HEK293 (cell line): ENCODE measurements around the gene LY6G6F.

Experiments
- CTCF ChIA-PET: fragments of 350-600 bp; formaldehyde crosslinking; extraction: SDS; loops from one replicate; lab custom pipeline; 2021; ENCODE audit warnings: antibody characterized with exemption; lab: Yijun Ruan, JAX
- POLR2A ChIA-PET: fragments of 300-600 bp; formaldehyde crosslinking; extraction: SDS; loops from one replicate; lab custom pipeline; 2020; ENCODE audit warnings: antibody characterized with exemption, inconsistent platforms; lab: Yijun Ruan, JAX
- H3K27ac ChIP-seq: fragments of 200-500 bp; sonication (Bioruptor generic); 2 replicates; pipeline ENCODE4 v1.5.1; 2014; ENCODE audit warnings: low read depth, low read length, control low read depth, inconsistent platforms; ENCODE audit errors: extremely low read depth
- H3K36me3 ChIP-seq, 2 experiments: fragments of 200-500 bp in 1 of 2; sonication (Bioruptor generic) in 1 of 2; 1 replicate in 1 of 2; 2 replicates in 1 of 2; pipeline ENCODE4 v1.5.1; 2014 to 2017; ENCODE audit warnings: inconsistent platforms in 2 of 2, low read length in 2 of 2; ENCODE audit not compliant: control insufficient read depth in 2 of 2, insufficient read depth in 1 of 2
- H3K4me1 ChIP-seq: fragments of 200-500 bp; sonication (Bioruptor generic); 2 replicates; pipeline ENCODE4 v1.5.1; 2014; ENCODE audit warnings: mild to moderate bottlenecking, low read length, inconsistent platforms; ENCODE audit not compliant: control insufficient read depth, insufficient read depth
- H3K4me3 ChIP-seq: 2 replicates; pipeline ENCODE4 v1.5.1; 2011; ENCODE audit warnings: low read depth, mild to moderate bottlenecking, control low read depth, low read length, moderate library complexity
- H3K9me3 ChIP-seq: fragments of 200-500 bp; sonication (Bioruptor generic); 2 replicates; pipeline ENCODE4 v1.5.1; 2014; ENCODE audit warnings: low read depth, low read length, inconsistent platforms; ENCODE audit not compliant: control insufficient read depth, insufficient read depth
- GFI1B ChIP-seq: fragments of 450-650 bp; formaldehyde crosslinking; IDR thresholded peaks from 2 replicates; pipeline ENCODE4 v1.5.1; 2016; ENCODE audit warnings: missing biosample characterization, missing genetic modification characterization
- GLIS2 ChIP-seq: fragments of 450-650 bp; formaldehyde crosslinking; IDR thresholded peaks from 2 replicates; pipeline ENCODE4 v1.5.1; 2016; ENCODE audit warnings: missing biosample characterization, missing genetic modification characterization
- HIC1 ChIP-seq: fragments of 450-650 bp; formaldehyde crosslinking; IDR thresholded peaks from 2 replicates; pipeline ENCODE4 v1.5.1; 2016; ENCODE audit warnings: missing biosample characterization, missing genetic modification characterization
- OSR2 ChIP-seq: fragments of 450-650 bp; formaldehyde crosslinking; IDR thresholded peaks from 2 replicates; pipeline ENCODE4 v1.5.1; 2016; ENCODE audit warnings: missing biosample characterization, missing genetic modification characterization
- PRDM1 ChIP-seq: fragments of 450-650 bp; formaldehyde crosslinking; IDR thresholded peaks from 2 replicates; pipeline ENCODE4; 2016; ENCODE audit warnings: missing biosample characterization, missing genetic modification characterization
- ZBTB10 ChIP-seq: fragments of 450-650 bp; formaldehyde crosslinking; IDR thresholded peaks from 2 replicates; pipeline ENCODE4 v1.5.1; 2016; ENCODE audit warnings: missing biosample characterization, missing genetic modification characterization
- ZFHX2 ChIP-seq: fragments of 450-650 bp; formaldehyde crosslinking; conservative IDR thresholded peaks from 2 replicates; pipeline ENCODE4 v1.5.1; 2016; ENCODE audit warnings: missing biosample characterization, missing genetic modification characterization
- ZNF114 ChIP-seq: fragments of 450-650 bp; formaldehyde crosslinking; IDR thresholded peaks from 2 replicates; pipeline ENCODE4 v1.5.0; 2017; ENCODE audit warnings: missing biosample characterization, missing genetic modification characterization
- ZNF133 ChIP-seq: fragments of 450-650 bp; formaldehyde crosslinking; IDR thresholded peaks from 2 replicates; pipeline ENCODE4 v1.5.1; 2016; ENCODE audit warnings: missing biosample characterization, missing genetic modification characterization
- ZNF175 ChIP-seq: fragments of 450-650 bp; formaldehyde crosslinking; IDR thresholded peaks from 2 replicates; pipeline ENCODE4 v1.5.1; 2016; ENCODE audit warnings: missing biosample characterization, missing genetic modification characterization
- ZNF19 ChIP-seq: fragments of 450-650 bp; formaldehyde crosslinking; IDR thresholded peaks from 2 replicates; pipeline ENCODE4; 2016; ENCODE audit warnings: missing biosample characterization, missing genetic modification characterization, low read depth
- ZNF24 ChIP-seq: fragments of 450-650 bp; formaldehyde crosslinking; IDR thresholded peaks from 2 replicates; pipeline ENCODE4 v1.5.1; 2016; ENCODE audit warnings: missing biosample characterization, missing genetic modification characterization
- ZNF362 ChIP-seq: fragments of 450-650 bp; formaldehyde crosslinking; IDR thresholded peaks from 2 replicates; pipeline ENCODE4 v1.5.1; 2016; ENCODE audit warnings: missing biosample characterization, missing genetic modification characterization
- ZNF416 ChIP-seq: fragments of 450-650 bp; formaldehyde crosslinking; IDR thresholded peaks from 2 replicates; pipeline ENCODE4 v1.5.1; 2016; ENCODE audit warnings: missing biosample characterization, missing genetic modification characterization
- ZNF544 ChIP-seq: fragments of 450-650 bp; formaldehyde crosslinking; IDR thresholded peaks from 2 replicates; pipeline ENCODE4 v1.5.0; 2017; ENCODE audit warnings: missing biosample characterization, missing genetic modification characterization
- ZXDB ChIP-seq: fragments of 450-650 bp; formaldehyde crosslinking; IDR thresholded peaks from 2 replicates; pipeline ENCODE4 v1.5.1; 2016; ENCODE audit warnings: missing biosample characterization, missing genetic modification characterization
- TF ChIP-seq, protein P1 (sequence below): fragments of 450-650 bp; formaldehyde crosslinking; IDR thresholded peaks from 2 replicates; pipeline ENCODE4 v1.5.1; 2016; ENCODE audit warnings: missing biosample characterization, missing genetic modification characterization

Gene LY6G6F

GRCh38 chr6:31662124-31662723, 44.4 kb upstream of the LY6G6F start:
- ChIA-PET CTCF (interaction anchor here (0.6 to 1.1 kb wide), 3 partner anchors 64 to 199 kb away, joined by 3 to 7 read pairs (median 5); partner anchors contain the start of gene ATP6V1G2), POLR2A (interaction anchor here (0.6 to 7.4 kb wide), 6 partner anchors 9 to 145 kb away, joined by 3 to 180 read pairs (median 9); partner anchors contain the start of genes APOM, BAG6, DDX39B and LSM2)
- Histone ChIP-seq H3K4me3 (no peak overlapping the region), H3K9me3 (no peaks in the 10 kb centered on the region), H3K4me1 (peaks cover 6% of the 10 kb centered on the region; the same call in 1 of the 2 replicates), H3K27ac (no peak overlapping the region), H3K36me3 (peaks cover 3 to 45% of the 10 kb centered on the region in 2 experiments; a peak in 2 of 3 replicates)
- TF ChIP-seq ZBTB10 (no peak), HIC1 (no peak), ZXDB (tag by site-specific recombination) (no peak), OSR2 (tag by site-specific recombination) (0 out of 2 replicates have a peak, but pooled peaks have one; percentile 2), ZFHX2 (tag by site-specific recombination) (no peak), ZNF175 (tag by site-specific recombination) (no peak), ZNF19 (no peak), ZNF544 (tag by site-specific recombination) (no peak), ZNF416 (tag by site-specific recombination) (no peak), GLIS2 (tag by site-specific recombination) (peak; percentile 50)

- ChIA-PET CTCF (interaction anchor here (0.6 to 1.3 kb wide), 7 partner anchors 10 to 259 kb away, joined by 3 to 6 read pairs (median 3); partner anchors contain the start of gene ATP6V1G2), POLR2A (interaction anchor here (0.6 to 7.4 kb wide), 11 partner anchors 10 to 215 kb away, joined by 3 to 180 read pairs (median 3); partner anchors contain the start of genes APOM, ATP6V1G2, BAG6 and HSPA1B)
- Histone ChIP-seq H3K4me1 (peaks cover 6% of the 10 kb centered on the region; the same call in 1 of the 2 replicates), H3K4me3 (peak overlapping the region; percentile 92), H3K9me3 (no peaks in the 10 kb centered on the region), H3K36me3 (peaks cover 12 to 46% of the 10 kb centered on the region in 2 experiments; a peak in 2 of 3 replicates), H3K27ac (no peak overlapping the region)
- TF ChIP-seq ZNF114 (tag by site-specific recombination), result no peak
- TF ChIP-seq GFI1B, result no peak
- no peak for TF ChIP-seq ZNF133 (tag by site-specific recombination)
- no peak for TF ChIP-seq PRDM1 (tag by site-specific recombination)
- TF ChIP-seq, protein P1, sequence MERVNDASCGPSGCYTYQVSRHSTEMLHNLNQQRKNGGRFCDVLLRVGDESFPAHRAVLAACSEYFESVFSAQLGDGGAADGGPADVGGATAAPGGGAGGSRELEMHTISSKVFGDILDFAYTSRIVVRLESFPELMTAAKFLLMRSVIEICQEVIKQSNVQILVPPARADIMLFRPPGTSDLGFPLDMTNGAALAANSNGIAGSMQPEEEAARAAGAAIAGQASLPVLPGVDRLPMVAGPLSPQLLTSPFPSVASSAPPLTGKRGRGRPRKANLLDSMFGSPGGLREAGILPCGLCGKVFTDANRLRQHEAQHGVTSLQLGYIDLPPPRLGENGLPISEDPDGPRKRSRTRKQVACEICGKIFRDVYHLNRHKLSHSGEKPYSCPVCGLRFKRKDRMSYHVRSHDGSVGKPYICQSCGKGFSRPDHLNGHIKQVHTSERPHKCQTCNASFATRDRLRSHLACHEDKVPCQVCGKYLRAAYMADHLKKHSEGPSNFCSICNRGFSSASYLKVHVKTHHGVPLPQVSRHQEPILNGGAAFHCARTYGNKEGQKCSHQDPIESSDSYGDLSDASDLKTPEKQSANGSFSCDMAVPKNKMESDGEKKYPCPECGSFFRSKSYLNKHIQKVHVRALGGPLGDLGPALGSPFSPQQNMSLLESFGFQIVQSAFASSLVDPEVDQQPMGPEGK, result no peak
- peak; percentile 72; the same call in 1 of the 2 replicates for TF ChIP-seq ZNF362
- TF ChIP-seq ZNF24 (tag by site-specific recombination), result no peak
Measured at GRCh38 chr6:31663126-31663960, 43.3 kb upstream of the LY6G6F start.
